ES-I3 (cell line): ENCODE results near the gene PACS1.

Experiments used
- H3K36me3 ChIP-seq: 2 replicates; pipeline ENCODE4 v1.6.1; 2013; ENCODE audit warnings: mild to moderate bottlenecking, low read length, control low read depth, moderate library complexity; ENCODE audit not compliant: insufficient read depth
- H3K4me1 ChIP-seq: 2 replicates; pipeline ENCODE4 v1.6.1; 2013; ENCODE audit warnings: mild to moderate bottlenecking, control low read depth, low read length; ENCODE audit not compliant: insufficient read depth
- H3K9ac ChIP-seq: 2 replicates; pipeline ENCODE4 v1.6.1; 2013; ENCODE audit warnings: low read depth, mild to moderate bottlenecking, low read length, moderate library complexity
- H3K9me3 ChIP-seq: 2 replicates; pipeline ENCODE4 v1.6.1; 2013; ENCODE audit warnings: mild to moderate bottlenecking, low read length, moderate library complexity; ENCODE audit not compliant: control insufficient read depth, insufficient read depth

PACS1 gene

GRCh38 chr11:66121466-66121865 lies 51.4 kb downstream of the PACS1 start:
- Histone ChIP-seq H3K9ac (no peak overlapping the region), H3K4me1 (peaks cover 22% of the 10 kb centered on the region)

GRCh38 chr11:66123902-66124301 lies 53.8 kb downstream of the PACS1 start:
- H3K9me3 ChIP-seq: no peaks in the 10 kb centered on the region
- H3K4me1 ChIP-seq: peaks cover 38% of the 10 kb centered on the region
- H3K36me3 ChIP-seq: no peaks in the 10 kb centered on the region
- H3K9ac ChIP-seq: no peak overlapping the region

More at GRCh38 chr11:66121466-66121865, 51.4 kb downstream of the PACS1 start:
- H3K9me3 ChIP-seq: no peaks in the 10 kb centered on the region
- H3K36me3 ChIP-seq: no peaks in the 10 kb centered on the region

GRCh38 chr11:66124564-66124963 lies 54.5 kb downstream of the PACS1 start:
- H3K9me3 ChIP-seq: no peaks in the 10 kb centered on the region
- no peak overlapping the region for H3K9ac ChIP-seq
- H3K4me1 ChIP-seq: peaks cover 32% of the 10 kb centered on the region

GRCh38 chr11:66126064-66126463 lies 56.0 kb downstream of the PACS1 start:
- H3K4me1 ChIP-seq: peaks cover 29% of the 10 kb centered on the region
- H3K9me3 ChIP-seq: no peaks in the 10 kb centered on the region
- no peak overlapping the region for H3K9ac ChIP-seq
- no peaks in the 10 kb centered on the region for H3K36me3 ChIP-seq

More at GRCh38 chr11:66124564-66124963, 54.5 kb downstream of the PACS1 start:
- no peaks in the 10 kb centered on the region for H3K36me3 ChIP-seq

GRCh38 chr11:66126808-66127555 lies 56.9 kb downstream of the PACS1 start:
- H3K9ac ChIP-seq: no peak overlapping the region
- H3K4me1 ChIP-seq: peaks cover 29% of the 10 kb centered on the region
- H3K36me3 ChIP-seq: no peaks in the 10 kb centered on the region
- H3K9me3 ChIP-seq: no peaks in the 10 kb centered on the region

GRCh38 chr11:66130978-66131377 lies 60.9 kb downstream of the PACS1 start:
- Histone ChIP-seq H3K9ac (no peak overlapping the region), H3K36me3 (no peaks in the 10 kb centered on the region), H3K9me3 (no peaks in the 10 kb centered on the region), H3K4me1 (peaks cover 27% of the 10 kb centered on the region)

GRCh38 chr11:66131937-66132632 lies 62.0 kb downstream of the PACS1 start:
- Histone ChIP-seq H3K4me1 (peaks cover 17% of the 10 kb centered on the region), H3K36me3 (no peaks in the 10 kb centered on the region), H3K9ac (no peak overlapping the region), H3K9me3 (no peaks in the 10 kb centered on the region)

- H3K4me1 ChIP-seq: peaks cover 6% of the 10 kb centered on the region; the same call in 1 of the 2 replicates
- H3K36me3 ChIP-seq: no peaks in the 10 kb centered on the region
- no peaks in the 10 kb centered on the region for H3K9me3 ChIP-seq
- H3K9ac ChIP-seq: no peak overlapping the region
Observed at GRCh38 chr11:66133216-66133775, 63.2 kb downstream of the PACS1 start.

- H3K9ac ChIP-seq: no peak overlapping the region
- H3K36me3 ChIP-seq: no peaks in the 10 kb centered on the region
- H3K9me3 ChIP-seq: no peaks in the 10 kb centered on the region
- H3K4me1 ChIP-seq: no peaks in the 10 kb centered on the region
Observed at GRCh38 chr11:66136752-66137123, 66.7 kb downstream of the PACS1 start.

GRCh38 chr11:66139817-66140404 lies 69.8 kb downstream of the PACS1 start:
- Histone ChIP-seq H3K36me3 (no peaks in the 10 kb centered on the region), H3K4me1 (peaks cover 5% of the 10 kb centered on the region; the same call in 1 of the 2 replicates), H3K9me3 (no peaks in the 10 kb centered on the region), H3K9ac (no peak overlapping the region)

GRCh38 chr11:66142370-66143263 lies 72.5 kb downstream of the PACS1 start:
- Histone ChIP-seq H3K4me1 (peaks cover 5% of the 10 kb centered on the region; the same call in 1 of the 2 replicates), H3K9me3 (no peaks in the 10 kb centered on the region; the same call in 1 of the 2 replicates), H3K36me3 (no peaks in the 10 kb centered on the region), H3K9ac (no peak overlapping the region)

- H3K4me1 ChIP-seq: peaks cover 5% of the 10 kb centered on the region; the same call in 1 of the 2 replicates
- H3K9ac ChIP-seq: no peak overlapping the region
- H3K36me3 ChIP-seq: no peaks in the 10 kb centered on the region
- no peaks in the 10 kb centered on the region; the same call in 1 of the 2 replicates for H3K9me3 ChIP-seq
Observed at GRCh38 chr11:66143264-66143566, 73.1 kb downstream of the PACS1 start.

- Histone ChIP-seq H3K4me1 (peaks cover 5% of the 10 kb centered on the region; the same call in 1 of the 2 replicates), H3K9ac (no peak overlapping the region), H3K9me3 (no peaks in the 10 kb centered on the region; the same call in 1 of the 2 replicates), H3K36me3 (no peaks in the 10 kb centered on the region)
Observed at GRCh38 chr11:66143996-66144678, 74.1 kb downstream of the PACS1 start.
